ENCODE results near the gene TEX26. TPM values are rescaled to one million over a fixed set of nuclear protein-coding genes. Genes with fewer than 3 reads are reported as not detected.

The TEX26 gene
- total RNA-seq, 4 donors from 2014 or later, result not detected

DNA sequence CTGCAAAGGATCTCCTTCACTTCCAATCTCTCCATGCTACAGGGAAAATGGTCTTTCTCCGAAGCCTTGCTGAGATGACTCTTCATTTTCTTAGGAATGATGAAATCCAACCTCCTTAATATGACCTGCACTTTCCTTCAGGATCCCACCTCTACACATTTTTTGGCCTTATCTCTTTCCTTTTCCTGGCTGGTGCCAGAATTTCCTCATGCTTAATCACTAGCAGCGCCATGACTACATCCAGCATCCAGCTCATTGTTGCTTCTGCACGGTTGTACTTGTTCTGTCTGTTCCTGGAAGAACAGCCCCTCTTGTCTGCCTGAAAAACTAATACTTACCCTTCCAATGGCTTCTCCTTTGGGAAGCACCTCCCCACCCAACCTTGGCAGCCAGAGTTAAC is 68.4 kb downstream of the TEX26 start:
- DNase-seq, result no peak

DNA sequence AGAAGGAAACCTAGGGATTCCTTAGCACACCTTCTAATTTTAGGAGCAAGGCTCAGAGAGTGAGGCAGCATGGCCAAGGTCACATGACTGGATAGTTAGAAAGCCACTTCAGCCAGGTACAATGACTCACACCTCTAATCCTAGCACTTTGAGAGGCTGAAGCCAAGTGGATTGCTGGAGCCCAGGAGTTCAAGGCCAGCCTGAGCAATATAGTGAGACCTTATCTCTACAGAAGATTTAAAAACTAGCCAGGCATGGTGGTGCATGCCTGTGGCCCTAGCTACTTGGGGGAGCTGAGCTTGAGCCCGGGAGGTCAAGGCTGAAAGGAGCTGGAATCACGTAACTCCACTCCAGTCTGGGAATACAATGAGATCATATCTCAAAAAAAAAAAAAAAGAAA is 69.2 kb downstream of the TEX26 start:
- intact Hi-C loops (cut with DNase I), result no loop called here
- 67 to 78% methylated on average over 2 of the region's 2 CpGs for WGBS, 2 donors
- H3K27ac ChIP-seq, result no peak overlapping the region
- H3K9me3 ChIP-seq, result no peaks in the 10 kb centered on the region
- no peak for TF ChIP-seq POLR2A (IDR thresholded peaks at IDR 0.05)
- TF ChIP-seq, protein P1, sequence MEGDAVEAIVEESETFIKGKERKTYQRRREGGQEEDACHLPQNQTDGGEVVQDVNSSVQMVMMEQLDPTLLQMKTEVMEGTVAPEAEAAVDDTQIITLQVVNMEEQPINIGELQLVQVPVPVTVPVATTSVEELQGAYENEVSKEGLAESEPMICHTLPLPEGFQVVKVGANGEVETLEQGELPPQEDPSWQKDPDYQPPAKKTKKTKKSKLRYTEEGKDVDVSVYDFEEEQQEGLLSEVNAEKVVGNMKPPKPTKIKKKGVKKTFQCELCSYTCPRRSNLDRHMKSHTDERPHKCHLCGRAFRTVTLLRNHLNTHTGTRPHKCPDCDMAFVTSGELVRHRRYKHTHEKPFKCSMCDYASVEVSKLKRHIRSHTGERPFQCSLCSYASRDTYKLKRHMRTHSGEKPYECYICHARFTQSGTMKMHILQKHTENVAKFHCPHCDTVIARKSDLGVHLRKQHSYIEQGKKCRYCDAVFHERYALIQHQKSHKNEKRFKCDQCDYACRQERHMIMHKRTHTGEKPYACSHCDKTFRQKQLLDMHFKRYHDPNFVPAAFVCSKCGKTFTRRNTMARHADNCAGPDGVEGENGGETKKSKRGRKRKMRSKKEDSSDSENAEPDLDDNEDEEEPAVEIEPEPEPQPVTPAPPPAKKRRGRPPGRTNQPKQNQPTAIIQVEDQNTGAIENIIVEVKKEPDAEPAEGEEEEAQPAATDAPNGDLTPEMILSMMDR (IDR thresholded peaks at IDR 0.05), result no peak
- H3K4me3 ChIP-seq, result no peak overlapping the region
- peaks cover 0 to 20% (median 0%) of the 10 kb centered on the region in 3 donors for H3K4me1 ChIP-seq
- no peaks in the 10 kb centered on the region for H3K36me3 ChIP-seq
- no peaks in the 10 kb centered on the region for H3K27me3 ChIP-seq
- no peak for DNase-seq

More for the DNA sequence above, 68.4 kb downstream of the TEX26 start:
- Histone ChIP-seq H3K4me1 (peaks cover 0 to 20% (median 0%) of the 10 kb centered on the region in 3 donors), H3K27me3 (no peaks in the 10 kb centered on the region), H3K27ac (no peak overlapping the region), H3K9me3 (no peaks in the 10 kb centered on the region), H3K36me3 (no peaks in the 10 kb centered on the region), H3K4me3 (no peak overlapping the region)
- 44 to 60% methylated on average over 3 of the region's 3 CpGs for WGBS, 2 donors
- TF ChIP-seq, protein P1 (IDR thresholded peaks at IDR 0.05), result no peak
- TF ChIP-seq POLR2A (IDR thresholded peaks at IDR 0.05), result no peak
- intact Hi-C loops (cut with DNase I), result no loop called here

DNA sequence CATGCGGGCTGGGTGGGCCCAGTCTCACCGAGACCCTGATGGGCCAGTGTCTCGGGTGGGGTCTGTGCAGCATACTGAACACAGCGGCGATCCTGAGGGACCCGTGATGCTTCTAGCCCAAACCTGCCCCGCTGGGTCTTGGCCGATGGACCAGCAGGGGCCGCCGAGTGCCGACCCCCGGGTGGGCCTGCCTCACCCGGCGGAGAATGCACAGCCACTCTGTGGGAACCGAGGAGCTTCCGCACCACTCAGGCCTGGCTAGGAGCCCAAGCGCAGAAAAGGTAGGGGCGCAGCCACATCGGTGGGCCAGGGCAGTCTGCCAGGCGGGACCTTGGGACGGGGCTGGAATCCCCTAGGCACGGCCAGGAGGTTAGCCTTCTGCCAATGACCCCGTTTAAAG is 72.6 kb downstream of the TEX26 start:
- H3K27me3 ChIP-seq, result no peaks in the 10 kb centered on the region
- H3K9me3 ChIP-seq, result no peaks in the 10 kb centered on the region
- intact Hi-C loops (cut with DNase I), result no loop called here
- H3K27ac ChIP-seq, result no peak overlapping the region
- TF ChIP-seq, protein P1 (IDR thresholded peaks at IDR 0.05), result no peak
- TF ChIP-seq POLR2A (IDR thresholded peaks at IDR 0.05), result no peak
- H3K4me3 ChIP-seq, result no peak overlapping the region
- no peaks in the 10 kb centered on the region for H3K4me1 ChIP-seq
- WGBS, 2 donors, result 91% methylated on average over 3 to 7 of the region's 23 CpGs
- no peaks in the 10 kb centered on the region for H3K36me3 ChIP-seq
- no peak for DNase-seq

DNA sequence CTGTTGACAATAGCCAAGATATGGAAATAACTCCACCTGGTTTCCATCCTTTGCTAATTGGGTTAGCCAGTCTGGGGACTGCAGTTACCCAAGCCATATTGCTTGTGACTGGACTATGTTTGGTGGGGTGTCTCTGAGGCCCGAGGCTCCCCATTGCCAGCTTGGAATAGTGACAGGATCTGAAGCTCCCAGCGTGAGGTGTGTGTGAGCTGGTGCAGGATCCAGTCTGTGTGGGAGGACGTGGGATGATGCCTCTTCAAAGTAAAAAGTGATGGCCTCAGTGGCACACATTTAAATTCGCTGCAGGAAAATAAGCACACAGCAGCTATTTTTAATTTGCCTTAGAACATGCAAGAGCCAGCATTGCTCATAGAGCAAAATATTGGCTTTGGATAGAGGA is 75.0 kb downstream of the TEX26 start:
- Histone ChIP-seq H3K36me3 (no peaks in the 10 kb centered on the region), H3K9me3 (no peaks in the 10 kb centered on the region), H3K27me3 (no peaks in the 10 kb centered on the region), H3K4me3 (no peak overlapping the region), H3K27ac (no peak overlapping the region), H3K4me1 (no peaks in the 10 kb centered on the region)
- intact Hi-C loops (cut with DNase I), result no loop called here
- WGBS, 2 donors, result 80 to 91% methylated on average over 4 of the region's 4 CpGs
- TF ChIP-seq, protein P1 (IDR thresholded peaks at IDR 0.05), result no peak
- no peak for TF ChIP-seq POLR2A (IDR thresholded peaks at IDR 0.05)
- no peak for DNase-seq

DNA sequence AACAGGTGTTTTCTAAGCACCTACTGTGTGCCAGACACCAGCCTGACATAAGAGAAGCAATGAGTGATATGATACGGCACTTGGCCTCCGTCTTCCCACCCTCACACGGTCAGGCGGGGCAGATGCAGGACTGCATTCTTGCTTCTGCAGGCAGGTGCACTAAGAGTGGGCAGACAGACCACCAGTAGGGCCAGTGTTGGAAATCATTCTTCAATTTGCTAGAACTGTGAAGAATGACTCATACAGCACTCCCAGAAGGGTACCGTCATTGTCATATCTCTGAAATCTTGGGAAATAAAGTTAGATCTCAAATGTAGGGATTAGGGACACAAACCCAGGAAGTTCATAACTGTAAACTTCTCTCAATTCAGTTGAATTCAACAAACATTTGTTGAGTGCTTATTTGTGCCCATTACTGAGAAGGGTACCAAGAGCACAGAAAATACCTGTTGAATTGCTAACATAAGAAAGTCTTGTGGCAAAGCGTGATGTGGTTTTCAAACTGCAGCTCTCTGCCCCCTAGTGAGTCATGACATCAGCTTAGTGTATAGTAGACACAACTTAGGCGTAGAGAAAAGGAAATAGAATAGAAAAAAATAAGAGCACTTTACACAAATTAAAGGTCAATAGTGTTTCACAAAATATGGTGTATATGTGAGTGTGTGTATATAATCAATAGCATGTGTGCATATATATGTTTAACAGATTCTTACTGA is 76.1 kb downstream of the TEX26 start:
- Histone ChIP-seq H3K27ac (no peak overlapping the region), H3K36me3 (no peaks in the 10 kb centered on the region), H3K9me3 (no peaks in the 10 kb centered on the region), H3K27me3 (no peaks in the 10 kb centered on the region), H3K4me3 (no peak overlapping the region), H3K4me1 (no peaks in the 10 kb centered on the region)
- TF ChIP-seq, protein P1 (IDR thresholded peaks at IDR 0.05), result no peak
- TF ChIP-seq POLR2A (IDR thresholded peaks at IDR 0.05), result no peak
- no peak for DNase-seq
- intact Hi-C loops (cut with DNase I), result no loop called here
- WGBS, 2 donors, result 73 to 74% methylated on average over 7 of the region's 7 CpGs
